IMR-90 (cell line): ENCODE results near the gene FARP1.

Experiments
- CEBPB ChIP-seq: IDR thresholded peaks from 2 replicates; pipeline ENCODE4 v1.6.1; 2012; ENCODE audit warnings: low read depth, low read length, improper control_type of control experiment
- MAFK ChIP-seq: IDR thresholded peaks from 2 replicates; pipeline ENCODE4 v1.6.1; 2012; ENCODE audit warnings: low read depth, low read length, improper control_type of control experiment
- MAZ ChIP-seq: IDR thresholded peaks from 2 replicates; pipeline ENCODE4 v1.6.1; 2012; ENCODE audit warnings: low read depth, mild to moderate bottlenecking, low read length, improper control_type of control experiment, moderate library complexity, borderline replicate concordance
- MXI1 ChIP-seq: IDR thresholded peaks from 2 replicates; pipeline ENCODE4 v1.6.1; 2012; ENCODE audit warnings: low read depth, mild to moderate bottlenecking, low read length, moderate library complexity, borderline replicate concordance
- POLR2A ChIP-seq: IDR thresholded peaks from 2 replicates; pipeline ENCODE4 v1.6.1; 2012; ENCODE audit warnings: mild to moderate bottlenecking, low read depth, low read length
- RAD21 ChIP-seq: IDR thresholded peaks from 2 replicates; pipeline ENCODE4 v1.6.1; 2012; ENCODE audit warnings: low read length, improper control_type of control experiment
- RFX5 ChIP-seq: IDR thresholded peaks from 2 replicates; pipeline ENCODE4 v1.8.0; 2012; ENCODE audit warnings: low read depth, mild to moderate bottlenecking, low read length, moderate library complexity
- SMC3 ChIP-seq: fragments of 150-350 bp; IDR thresholded peaks from 2 replicates; pipeline ENCODE4 v1.6.1; 2016; ENCODE audit warnings: low read depth, mild to moderate bottlenecking, antibody characterized with exemption, low read length, moderate library complexity
- USF2 ChIP-seq: fragments of 150-350 bp; IDR thresholded peaks from 2 replicates; pipeline ENCODE4 v1.6.1; 2017; ENCODE audit warnings: mild to moderate bottlenecking, antibody characterized with exemption, low read length, low read depth
- TF ChIP-seq, protein P1 (sequence below): conservative IDR thresholded peaks from 2 replicates; pipeline ENCODE4 v1.5.1; 2012; ENCODE audit warnings: mild to moderate bottlenecking, low read depth, low read length, improper control_type of control experiment

DNA sequence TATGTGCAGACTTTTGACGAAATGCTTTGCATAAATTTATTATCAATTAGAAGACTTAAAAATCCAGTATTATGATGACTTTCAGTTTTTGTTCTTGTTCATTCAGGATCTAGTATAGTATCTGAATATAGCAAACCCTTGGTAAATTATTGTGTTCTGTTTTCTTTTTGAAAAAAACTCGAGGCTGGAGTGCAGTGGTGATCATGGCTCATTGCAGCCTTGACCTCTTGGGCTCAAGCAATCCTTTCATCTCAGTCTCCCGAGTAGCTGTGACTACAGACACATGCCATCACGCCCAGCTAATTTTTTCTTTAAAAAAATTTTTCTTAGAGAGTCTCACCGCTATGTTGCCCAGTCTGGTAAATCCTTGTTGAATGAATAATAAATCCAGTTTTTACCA, 4.6 kb downstream of the FARP1 start:
- TF ChIP-seq CEBPB (no peak), SMC3 (no peak), POLR2A (no peak), MXI1 (no peak), USF2 (no peak), RFX5 (no peak), RAD21 (no peak), MAFK (no peak), MAZ (no peak)
- TF ChIP-seq, protein P1, sequence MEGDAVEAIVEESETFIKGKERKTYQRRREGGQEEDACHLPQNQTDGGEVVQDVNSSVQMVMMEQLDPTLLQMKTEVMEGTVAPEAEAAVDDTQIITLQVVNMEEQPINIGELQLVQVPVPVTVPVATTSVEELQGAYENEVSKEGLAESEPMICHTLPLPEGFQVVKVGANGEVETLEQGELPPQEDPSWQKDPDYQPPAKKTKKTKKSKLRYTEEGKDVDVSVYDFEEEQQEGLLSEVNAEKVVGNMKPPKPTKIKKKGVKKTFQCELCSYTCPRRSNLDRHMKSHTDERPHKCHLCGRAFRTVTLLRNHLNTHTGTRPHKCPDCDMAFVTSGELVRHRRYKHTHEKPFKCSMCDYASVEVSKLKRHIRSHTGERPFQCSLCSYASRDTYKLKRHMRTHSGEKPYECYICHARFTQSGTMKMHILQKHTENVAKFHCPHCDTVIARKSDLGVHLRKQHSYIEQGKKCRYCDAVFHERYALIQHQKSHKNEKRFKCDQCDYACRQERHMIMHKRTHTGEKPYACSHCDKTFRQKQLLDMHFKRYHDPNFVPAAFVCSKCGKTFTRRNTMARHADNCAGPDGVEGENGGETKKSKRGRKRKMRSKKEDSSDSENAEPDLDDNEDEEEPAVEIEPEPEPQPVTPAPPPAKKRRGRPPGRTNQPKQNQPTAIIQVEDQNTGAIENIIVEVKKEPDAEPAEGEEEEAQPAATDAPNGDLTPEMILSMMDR: no peak
